Lower leg skin (tissue), 4 donors: Measurements from ENCODE around the gene GATC. TPM values are rescaled to one million over a fixed set of nuclear protein-coding genes. Genes with fewer than 3 reads are reported as not detected.
A peak's percentile ranks its signal among the peaks of the same experiment; 100 is the strongest.
"Not testable (repeated sequence)": the region's sequence is repeated elsewhere in the genome, so short reads cannot be mapped to it uniquely, and the experiment has no call there.

ENCODE experiments used
- DNase-seq, 2 donors: peaks; one replicate each; pipeline ENCODE4 v3.0.0-alpha.2; 2019; ENCODE audit warnings: low spot score in 2 of 2
- H3K4me3 ChIP-seq: fragments of 200-600 bp; sonication (generic); 2 replicates; pipeline ENCODE4 v1.5.1; 2017; ENCODE audit warnings: mild to moderate bottlenecking, low read depth; ENCODE audit not compliant: poor library complexity, severe bottlenecking
- POLR2A ChIP-seq, 2 donors: fragments of 450-650 bp; IDR thresholded peaks; one replicate each; pipeline ENCODE4 v1.6.1; 2016 to 2017; ENCODE audit warnings: antibody characterized with exemption in 2 of 2, mild to moderate bottlenecking in 1 of 2, moderate library complexity in 1 of 2
- WGBS, 2 donors: methylation state at CpG; one replicate each; pipeline ENCODE4 v1.1.5; 2018; 5-methylcytosine and 5-hydroxymethylcytosine counted together
- intact Hi-C: fragments of 100-400 bp; cut with DNase I; formaldehyde crosslinking; loops from one replicate; pipeline ENCODE4 v1.15.0; 2023; ENCODE audit warnings: low total_unique reads
- total RNA-seq, 4 donors: library from RNA; depleted of rRNA; stranded (reverse); fragments of >200 nt; gene quantifications; one replicate each; pipeline ENCODE4 v1.1.0, GENCODE V29; 2016
- TF ChIP-seq, protein P1 (sequence below), 3 donors: fragments of 450-650 bp; IDR thresholded peaks; one replicate each; pipeline ENCODE4 v1.5.1; 2016; ENCODE audit warnings: antibody characterized with exemption in 3 of 3, mild to moderate bottlenecking in 3 of 3, moderate library complexity in 2 of 3

GATC gene
- total RNA-seq, 4 donors from 2014 or later = 19.3 to 24.1 (median 20.1) TPM

GRCh38 chr12:120438495-120439198 is 7.6 kb upstream of the GATC start:
- intact Hi-C loops = no loop called here
- no peak for DNase-seq
- peak overlapping the region; percentile 56 for H3K4me3 ChIP-seq
- 30 to 37% methylated on average over 17 of the region's 17 CpGs for WGBS, 2 donors
- no peak for TF ChIP-seq POLR2A (IDR thresholded peaks at IDR 0.05)
- TF ChIP-seq, protein P1, sequence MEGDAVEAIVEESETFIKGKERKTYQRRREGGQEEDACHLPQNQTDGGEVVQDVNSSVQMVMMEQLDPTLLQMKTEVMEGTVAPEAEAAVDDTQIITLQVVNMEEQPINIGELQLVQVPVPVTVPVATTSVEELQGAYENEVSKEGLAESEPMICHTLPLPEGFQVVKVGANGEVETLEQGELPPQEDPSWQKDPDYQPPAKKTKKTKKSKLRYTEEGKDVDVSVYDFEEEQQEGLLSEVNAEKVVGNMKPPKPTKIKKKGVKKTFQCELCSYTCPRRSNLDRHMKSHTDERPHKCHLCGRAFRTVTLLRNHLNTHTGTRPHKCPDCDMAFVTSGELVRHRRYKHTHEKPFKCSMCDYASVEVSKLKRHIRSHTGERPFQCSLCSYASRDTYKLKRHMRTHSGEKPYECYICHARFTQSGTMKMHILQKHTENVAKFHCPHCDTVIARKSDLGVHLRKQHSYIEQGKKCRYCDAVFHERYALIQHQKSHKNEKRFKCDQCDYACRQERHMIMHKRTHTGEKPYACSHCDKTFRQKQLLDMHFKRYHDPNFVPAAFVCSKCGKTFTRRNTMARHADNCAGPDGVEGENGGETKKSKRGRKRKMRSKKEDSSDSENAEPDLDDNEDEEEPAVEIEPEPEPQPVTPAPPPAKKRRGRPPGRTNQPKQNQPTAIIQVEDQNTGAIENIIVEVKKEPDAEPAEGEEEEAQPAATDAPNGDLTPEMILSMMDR (IDR thresholded peaks at IDR 0.05) = no peak

- DNase-seq = no peak
These were observed 6.5 kb upstream of the GATC start for GRCh38 chr12:120439646-120440247.

GRCh38 chr12:120444676-120445075 is 1.6 kb upstream of the GATC start:
- WGBS, 2 donors = 93% methylated on average over 2 of the region's 2 CpGs

More at GRCh38 chr12:120439646-120440247, 6.5 kb upstream of the GATC start:
- TF ChIP-seq POLR2A (IDR thresholded peaks at IDR 0.05) = no peak
- TF ChIP-seq, protein P1 (IDR thresholded peaks at IDR 0.05) = no peak
- no peak overlapping the region for H3K4me3 ChIP-seq
- intact Hi-C loops = no loop called here
- WGBS, 2 donors = 16 to 34% methylated on average over 6 of the region's 6 CpGs

DNA sequence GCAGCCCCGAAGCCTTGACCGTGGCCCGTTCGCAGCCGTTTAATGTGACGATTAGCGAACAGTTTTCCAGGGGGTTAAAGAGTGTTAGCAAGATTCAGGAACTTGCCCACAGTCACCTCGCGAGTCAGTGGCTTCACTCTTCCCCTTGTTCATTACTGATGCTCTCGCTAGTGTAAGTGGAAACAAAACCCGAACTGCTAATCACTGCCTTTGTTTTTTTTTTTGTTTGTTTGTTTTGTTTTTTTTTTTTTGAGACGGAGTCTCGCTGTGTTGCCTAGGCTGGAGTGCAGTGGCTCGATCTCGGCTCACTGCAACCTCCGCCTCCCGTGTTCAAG is 567 bp downstream of the GATC start:
- intact Hi-C loops = loop anchor here (5.0 kb wide), 1 partner anchor 90 kb away; no protein-coding TSS in a partner anchor
- H3K4me3 ChIP-seq = peak overlapping the region; percentile 98
- not testable (repeated sequence) for DNase-seq
- WGBS, 2 donors = 7 to 9% methylated on average over 17 of the region's 17 CpGs

More at GRCh38 chr12:120444676-120445075, 1.6 kb upstream of the GATC start:
- intact Hi-C loops = loop anchor here (5.0 kb wide), 1 partner anchor 93 kb away; no protein-coding TSS in a partner anchor
- no peak for TF ChIP-seq POLR2A (IDR thresholded peaks at IDR 0.05)
- TF ChIP-seq, protein P1 (IDR thresholded peaks at IDR 0.05) = no peak
- no peak for DNase-seq
- no peak overlapping the region for H3K4me3 ChIP-seq

DNA sequence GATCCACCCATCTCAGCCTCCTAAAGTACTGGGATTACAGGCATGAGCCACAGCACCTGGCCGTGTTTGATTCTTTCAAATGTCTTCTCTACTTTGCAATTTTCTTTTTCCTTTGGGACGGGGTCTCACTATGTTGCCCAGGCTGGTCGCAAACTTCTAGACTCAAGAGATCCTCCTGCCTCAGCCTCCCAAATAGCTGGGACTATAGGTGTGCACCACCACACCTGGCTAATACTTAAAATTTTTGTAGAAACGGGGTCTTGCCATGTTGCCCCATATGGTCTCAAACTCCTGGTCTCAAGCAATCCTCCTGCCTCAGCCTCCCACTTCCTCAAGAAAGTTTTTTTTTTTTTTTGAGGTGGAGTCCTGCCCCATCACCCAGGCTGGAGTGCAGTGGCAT is 1.7 kb downstream of the GATC start:
- DNase-seq = no peak

GRCh38 chr12:120452524-120452923 is 6.3 kb downstream of the GATC start:
- DNase-seq, intact Hi-C loops, H3K4me3 ChIP-seq: not testable (repeated sequence)
- WGBS, 2 donors = 88% methylated on average over 5 of the region's 5 CpGs

More for the DNA sequence above, 1.7 kb downstream of the GATC start:
- intact Hi-C loops = loop anchor here (5.0 kb wide), 1 partner anchor 89 kb away; no protein-coding TSS in a partner anchor
- no peak overlapping the region for H3K4me3 ChIP-seq
- 94% methylated on average over 4 of the region's 4 CpGs for WGBS, 2 donors
- TF ChIP-seq POLR2A (IDR thresholded peaks at IDR 0.05) = no peak

DNA sequence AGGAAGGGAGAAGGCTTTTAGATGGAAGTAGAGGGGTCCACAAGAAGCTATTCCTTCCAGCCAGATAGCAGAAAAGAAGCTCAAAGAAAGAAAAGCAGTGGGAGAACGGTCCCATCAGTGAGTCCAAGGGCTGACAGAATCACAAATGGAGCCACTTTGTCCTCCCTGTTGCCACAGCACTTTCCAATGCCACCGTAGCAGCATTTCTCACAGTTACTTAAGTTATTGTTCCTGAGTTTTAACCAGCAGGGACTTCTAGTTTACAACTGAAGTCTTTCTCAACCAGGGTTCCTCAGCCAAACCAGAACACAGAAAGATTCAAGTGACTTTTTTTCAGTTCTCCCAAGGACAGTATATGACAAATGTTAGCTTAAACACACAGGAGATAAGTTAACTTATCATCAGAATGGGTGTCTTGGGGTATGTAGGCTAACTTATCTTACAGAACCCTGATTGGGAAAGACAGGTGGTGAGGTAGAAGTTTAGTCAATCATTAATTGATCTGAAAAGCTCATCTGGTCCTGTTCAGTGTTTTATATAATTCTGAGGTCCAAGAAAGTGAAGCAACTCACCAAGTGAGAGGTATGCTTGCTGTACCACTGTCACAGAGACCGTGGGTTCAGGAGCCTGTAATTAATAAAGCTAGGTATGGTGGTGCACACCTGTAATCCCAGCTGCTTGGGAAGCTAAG is 7.0 kb downstream of the GATC start:
- intact Hi-C loops = no loop called here
- WGBS, 2 donors = 93 to 96% methylated on average over 3 of the region's 3 CpGs
- TF ChIP-seq, protein P1 (IDR thresholded peaks at IDR 0.05) = no peak
- TF ChIP-seq POLR2A (IDR thresholded peaks at IDR 0.05) = no peak
- no peak for DNase-seq
- H3K4me3 ChIP-seq = no peak overlapping the region
